Peyer's patch (tissue), 4 donors: ENCODE measurements around the gene IL37. TPM values are rescaled to one million over a fixed set of nuclear protein-coding genes. Genes with fewer than 3 reads are reported as not detected.

ENCODE experiments used
- DNase-seq, 3 donors: peaks; one replicate each; pipeline ENCODE4 v3.0.0-alpha.2; 2017 to 2019
- H3K27ac ChIP-seq, 4 donors: fragments of 200-600 bp; sonication (generic); one replicate each; pipeline ENCODE4 v1.5.1; 2016 to 2019
- H3K27me3 ChIP-seq, 2 donors: fragments of 200-600 bp; sonication (generic); one replicate each; pipeline ENCODE4 v1.5.1; 2019
- H3K36me3 ChIP-seq, 3 donors: fragments of 200-600 bp; sonication (generic); one replicate each; pipeline ENCODE4 v1.5.1; 2016 to 2019
- H3K4me1 ChIP-seq, 4 donors: fragments of 200-600 bp; sonication (generic); one replicate each; pipeline ENCODE4 v1.5.1; 2016 to 2019
- H3K4me3 ChIP-seq, 4 donors: fragments of 200-600 bp; sonication (generic); 1 replicate in 3 of 4; 2 replicates in 1 of 4; pipeline ENCODE4 v1.5.1; 2016 to 2019; ENCODE audit warnings: mild to moderate bottlenecking in 1 of 4
- H3K9me3 ChIP-seq, 4 donors: fragments of 200-600 bp; sonication (generic); one replicate each; pipeline ENCODE4 v1.5.1; 2016 to 2019; ENCODE audit warnings: mild to moderate bottlenecking in 1 of 4
- CTCF ChIP-seq, 6 experiments: fragments of 450-650 bp in 4 of 6; fragments of 200-600 bp in 2 of 6; sonication (generic) in 1 of 6; IDR thresholded peaks; one replicate each; pipeline ENCODE4 v1.5.1; 2017 to 2019; ENCODE audit warnings: antibody characterized with exemption in 6 of 6, mild to moderate bottlenecking in 3 of 6, moderate library complexity in 1 of 6
- POLR2A ChIP-seq, 2 donors: fragments of 450-650 bp; IDR thresholded peaks; one replicate each; pipeline ENCODE4 v1.5.1; 2017; ENCODE audit warnings: antibody characterized with exemption in 2 of 2, mild to moderate bottlenecking in 2 of 2, moderate library complexity in 2 of 2
- total RNA-seq, 4 donors: library from RNA; depleted of rRNA; stranded (reverse); fragments of >200 nt; gene quantifications; one replicate each; pipeline ENCODE4 v1.1.0, GENCODE V29; 2016

The IL37 gene
- total RNA-seq, 4 donors from 2014 or later: not detected

DNA sequence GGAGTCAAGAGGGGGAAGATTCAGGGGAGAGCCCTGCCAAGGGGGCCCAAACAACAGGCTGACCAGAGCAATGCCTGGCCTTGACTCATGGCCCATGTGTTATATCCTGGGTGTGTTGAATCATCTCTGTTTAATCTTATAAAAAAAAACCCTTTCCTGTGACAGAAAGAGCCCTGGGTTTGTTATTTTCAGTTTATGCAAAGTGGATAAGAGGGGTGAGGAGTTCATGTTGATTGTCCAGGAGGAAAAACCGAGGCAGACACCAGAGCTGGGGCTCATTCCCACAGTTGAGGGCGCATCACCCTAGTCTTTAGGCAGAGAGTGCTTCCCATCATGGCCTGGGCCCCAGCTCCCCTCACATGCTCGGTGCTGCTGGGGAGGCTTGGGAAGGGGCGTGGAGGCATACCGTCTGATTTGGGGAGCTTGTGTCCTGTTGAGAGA, 30.9 kb upstream of the IL37 start:
- no peaks in the 10 kb centered on the region for H3K9me3 ChIP-seq
- H3K36me3 ChIP-seq: no peaks in the 10 kb centered on the region
- DNase-seq: no peak
- TF ChIP-seq POLR2A (IDR thresholded peaks at IDR 0.05) (no peak), CTCF (IDR thresholded peaks at IDR 0.05) (no peak)
- no peak overlapping the region for H3K27ac ChIP-seq
- no peaks in the 10 kb centered on the region for H3K4me1 ChIP-seq
- H3K4me3 ChIP-seq: no peak overlapping the region
- no peaks in the 10 kb centered on the region for H3K27me3 ChIP-seq

GRCh38 chr2:112880696-112881095, 30.3 kb upstream of the IL37 start:
- Histone ChIP-seq H3K36me3 (no peaks in the 10 kb centered on the region), H3K4me1 (no peaks in the 10 kb centered on the region), H3K9me3 (no peaks in the 10 kb centered on the region), H3K27me3 (no peaks in the 10 kb centered on the region), H3K27ac (no peak overlapping the region), H3K4me3 (no peak overlapping the region)
- TF ChIP-seq POLR2A (IDR thresholded peaks at IDR 0.05) (no peak), CTCF (IDR thresholded peaks at IDR 0.05) (no peak)
- no peak for DNase-seq

- peak in 1 of 3 donors; percentile 25 for DNase-seq
- H3K9me3 ChIP-seq: no peaks in the 10 kb centered on the region
- H3K27me3 ChIP-seq: no peaks in the 10 kb centered on the region
- TF ChIP-seq POLR2A (IDR thresholded peaks at IDR 0.05) (no peak), CTCF (IDR thresholded peaks at IDR 0.05) (no peak)
- no peaks in the 10 kb centered on the region for H3K36me3 ChIP-seq
- no peak overlapping the region for H3K4me3 ChIP-seq
- H3K4me1 ChIP-seq: no peaks in the 10 kb centered on the region
- H3K27ac ChIP-seq: no peak overlapping the region
Observed at GRCh38 chr2:112881217-112881985, 29.6 kb upstream of the IL37 start.

- Histone ChIP-seq H3K36me3 (no peaks in the 10 kb centered on the region), H3K4me3 (no peak overlapping the region), H3K27ac (no peak overlapping the region), H3K4me1 (no peaks in the 10 kb centered on the region), H3K27me3 (no peaks in the 10 kb centered on the region), H3K9me3 (no peaks in the 10 kb centered on the region)
- TF ChIP-seq POLR2A (IDR thresholded peaks at IDR 0.05): no peak
- no peak for TF ChIP-seq CTCF (IDR thresholded peaks at IDR 0.05)
- no peak for DNase-seq
Observed at GRCh38 chr2:112883669-112884068, 27.3 kb upstream of the IL37 start.

- Histone ChIP-seq H3K27me3 (no peaks in the 10 kb centered on the region), H3K4me3 (no peak overlapping the region), H3K4me1 (no peaks in the 10 kb centered on the region), H3K27ac (no peak overlapping the region), H3K9me3 (no peaks in the 10 kb centered on the region), H3K36me3 (no peaks in the 10 kb centered on the region)
- DNase-seq: peak; percentile 46 to 85 (median 61)
- peak; percentile 34 to 81 (median 79) for TF ChIP-seq CTCF (IDR thresholded peaks at IDR 0.05)
- no peak for TF ChIP-seq POLR2A (IDR thresholded peaks at IDR 0.05)
Observed at GRCh38 chr2:112884869-112885505, 26.0 kb upstream of the IL37 start.
